HG03280 (cell line): ENCODE results near the gene NSUN4.
"Not testable (repeated sequence)": the region's sequence is repeated elsewhere in the genome, so short reads cannot be mapped to it uniquely, and the experiment has no call there.

Source experiments
- ATAC-seq: cut with Tn5 transposase; IDR thresholded peaks from one replicate; pipeline ENCODE4 v1.9.1; 2021; ENCODE audit warnings: mild to moderate bottlenecking, moderate library complexity; ENCODE audit not compliant: unreplicated experiment

NSUN4 gene

DNA sequence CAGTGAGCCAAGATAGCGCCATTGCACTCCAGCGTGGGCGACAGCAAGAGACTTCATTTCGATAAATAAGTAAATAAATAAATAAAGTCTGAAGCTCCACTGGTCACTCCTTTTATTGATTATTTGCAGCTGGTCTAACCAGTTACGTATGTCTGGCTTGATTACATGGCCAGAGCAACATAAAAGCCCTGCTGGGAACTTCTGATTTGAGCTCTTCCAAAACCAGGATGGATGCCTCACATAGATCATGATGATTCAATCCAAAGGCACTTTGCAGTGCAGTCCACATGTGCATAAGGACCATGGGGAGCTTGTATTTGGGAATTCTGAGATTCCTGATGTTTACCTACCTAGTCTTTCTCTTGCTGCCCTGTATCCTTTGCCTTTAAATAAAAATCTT lies 24.0 kb downstream of the NSUN4 start:
- no peak for ATAC-seq

DNA sequence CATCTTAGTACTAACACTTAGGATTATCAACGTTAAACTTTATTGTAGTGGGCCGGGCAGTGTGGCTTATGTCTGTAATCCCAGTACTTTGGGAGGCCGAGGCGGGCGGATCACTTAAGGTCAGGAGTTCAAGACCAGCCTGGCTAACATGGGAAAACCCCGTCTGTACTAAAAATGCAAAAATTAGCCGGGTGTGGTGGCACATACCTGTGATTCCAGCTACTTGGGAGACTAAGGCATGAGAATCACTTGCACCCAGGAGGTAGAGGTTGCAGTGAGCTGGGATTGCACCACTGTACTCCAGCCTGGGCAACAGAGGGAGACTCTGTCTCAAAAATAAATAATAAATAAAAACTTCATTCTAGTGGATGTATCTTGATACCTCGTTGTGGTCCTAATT lies 25.2 kb downstream of the NSUN4 start:
- ATAC-seq: not testable (repeated sequence)

DNA sequence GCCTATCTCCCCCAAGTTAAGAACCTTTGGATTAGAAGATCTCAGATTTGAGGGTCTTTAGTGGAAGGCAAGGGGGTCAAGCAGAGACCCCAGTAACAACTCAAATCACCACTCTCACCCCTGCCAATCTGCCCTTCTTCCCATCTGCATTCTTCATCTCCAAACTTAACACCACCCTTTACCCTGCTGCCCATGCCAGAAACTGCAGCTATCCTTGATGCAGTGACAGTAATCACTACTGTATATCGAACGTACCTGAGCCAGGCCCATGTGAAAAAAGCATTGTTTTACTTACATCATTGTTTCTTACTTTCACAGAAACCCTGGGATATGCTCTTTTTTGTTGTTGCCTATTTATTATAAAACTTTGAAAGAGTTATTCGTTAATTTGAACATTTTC lies 26.5 kb downstream of the NSUN4 start:
- ATAC-seq: no peak

DNA sequence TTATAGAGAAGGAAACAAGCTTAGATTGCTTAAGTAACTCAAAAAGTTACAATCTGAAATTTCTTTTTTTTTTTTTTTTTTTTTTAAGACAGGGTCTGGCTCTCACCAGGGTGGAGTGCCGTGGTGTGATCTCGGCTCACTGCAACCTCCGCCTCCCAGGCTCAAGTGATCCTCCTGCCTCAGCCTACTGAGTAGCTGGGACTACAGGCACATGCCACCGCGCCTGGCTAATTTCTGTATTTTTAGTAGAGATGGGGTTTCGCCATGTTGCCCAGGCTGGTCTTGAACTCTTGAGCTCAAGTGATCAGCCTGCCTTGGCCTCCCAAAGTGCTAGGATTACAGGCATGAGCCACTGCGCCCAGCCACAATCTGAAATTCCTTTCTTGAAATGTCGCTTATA lies 27.1 kb downstream of the NSUN4 start:
- ATAC-seq: not testable (repeated sequence)

DNA sequence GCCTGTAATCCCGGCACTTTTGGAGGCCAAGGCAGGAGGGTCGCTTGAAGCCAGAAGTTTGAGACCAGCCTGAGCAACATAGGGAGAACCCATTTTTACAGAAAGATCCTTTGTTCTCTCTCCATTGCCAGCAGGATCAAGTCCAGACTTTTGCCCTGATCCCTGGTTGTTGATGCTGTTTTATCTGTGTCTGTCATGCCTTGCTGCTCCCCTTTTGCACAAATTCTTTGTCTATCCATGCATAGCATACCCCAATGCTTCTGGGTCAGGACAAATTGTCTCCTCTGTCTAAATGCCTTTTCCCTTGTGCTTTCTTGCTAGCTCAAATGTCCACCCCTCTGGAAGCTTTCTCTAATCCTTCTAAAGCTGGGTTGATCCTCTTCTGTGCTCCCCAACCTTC lies 28.2 kb downstream of the NSUN4 start:
- no peak for ATAC-seq

DNA sequence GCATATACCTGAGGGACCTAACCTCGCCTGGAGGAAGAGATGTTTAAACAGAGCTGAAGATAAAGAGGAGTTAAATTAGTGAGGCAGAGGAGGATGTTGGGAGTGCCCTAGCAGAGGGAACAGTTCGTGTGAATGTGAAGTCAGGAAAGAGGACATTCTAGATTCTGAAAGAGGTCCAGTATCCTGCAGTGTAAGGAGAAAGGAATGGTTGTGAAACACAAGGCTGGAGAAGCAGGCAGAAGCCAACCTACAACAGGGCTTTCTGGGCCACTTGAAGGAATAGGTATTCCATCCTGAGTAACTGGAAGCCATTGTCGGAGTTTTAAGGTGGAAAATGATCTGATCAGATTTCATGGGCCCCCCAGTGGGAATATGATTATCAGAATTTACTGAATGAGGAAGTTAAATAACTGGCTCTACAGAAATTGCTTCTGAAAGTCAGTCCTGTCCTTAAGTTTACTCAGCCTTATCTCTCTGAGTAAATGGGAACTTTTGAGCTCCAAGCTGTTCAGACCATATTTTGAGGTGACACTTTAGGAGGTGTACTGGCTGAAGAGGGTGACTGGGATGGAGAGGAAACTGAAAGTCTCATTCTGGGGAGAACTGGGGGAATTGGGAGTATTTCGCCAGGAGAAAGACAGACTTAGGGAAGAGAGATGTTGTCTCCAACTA lies 29.1 kb downstream of the NSUN4 start:
- no peak for ATAC-seq

DNA sequence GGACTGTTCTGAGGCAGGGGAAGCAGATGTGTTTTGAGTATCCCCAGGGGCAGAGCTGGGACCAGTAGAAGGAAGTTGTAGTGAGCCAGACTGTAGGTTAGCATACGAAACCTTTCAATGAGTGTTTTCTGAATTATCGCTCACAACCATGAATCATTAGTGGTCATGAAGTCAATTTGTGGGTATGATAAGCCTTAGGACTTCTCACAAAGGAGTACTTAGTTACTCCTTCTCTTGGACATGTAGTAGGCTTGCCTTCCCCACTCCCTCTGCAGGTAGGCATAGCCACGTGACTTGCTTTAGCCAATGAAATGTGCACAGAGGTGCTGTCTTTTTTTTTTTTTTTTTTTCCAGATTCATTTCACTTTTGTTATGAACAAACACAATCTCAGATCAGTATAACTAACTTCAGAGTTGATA lies 29.6 kb downstream of the NSUN4 start:
- ATAC-seq: no peak

DNA sequence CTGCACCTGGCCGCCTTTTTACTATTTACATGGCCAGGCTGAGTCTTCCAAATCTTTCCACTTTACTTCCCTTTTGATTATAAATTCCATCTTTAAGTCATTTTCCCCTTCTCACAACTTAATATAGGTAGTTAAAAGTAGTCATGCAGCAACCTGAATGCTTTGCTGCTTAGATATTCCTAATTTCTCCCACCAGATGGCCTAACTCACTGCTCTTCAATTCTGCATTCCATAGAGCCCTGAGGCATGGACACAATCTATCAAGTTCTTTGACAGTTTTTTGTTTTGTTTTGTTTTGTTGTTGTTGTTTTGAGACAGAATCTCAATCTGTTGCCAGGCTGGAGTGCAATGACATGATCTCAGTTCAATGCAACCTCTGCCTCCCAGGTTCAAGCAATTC lies 31.8 kb downstream of the NSUN4 start:
- no peak for ATAC-seq

DNA sequence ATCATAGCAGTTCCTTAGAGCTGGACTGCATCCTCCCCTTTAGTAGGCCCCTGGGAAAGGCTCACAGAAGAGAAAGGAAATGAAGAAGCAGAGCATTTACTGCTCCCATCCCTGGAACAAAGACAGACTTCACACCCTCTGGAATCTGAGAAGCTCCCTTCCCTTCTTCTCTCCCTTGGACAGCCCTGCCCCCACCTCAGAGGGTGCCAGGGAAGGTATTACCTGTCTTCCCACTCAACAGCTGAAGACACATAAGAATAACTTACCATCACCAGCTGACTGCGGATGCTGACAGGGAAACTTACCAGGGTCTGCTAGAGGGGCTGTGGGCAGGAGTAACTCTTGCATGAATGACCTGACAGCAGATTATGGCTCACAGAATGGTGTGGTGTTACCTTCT lies 39.4 kb downstream of the NSUN4 start:
- ATAC-seq: no peak

DNA sequence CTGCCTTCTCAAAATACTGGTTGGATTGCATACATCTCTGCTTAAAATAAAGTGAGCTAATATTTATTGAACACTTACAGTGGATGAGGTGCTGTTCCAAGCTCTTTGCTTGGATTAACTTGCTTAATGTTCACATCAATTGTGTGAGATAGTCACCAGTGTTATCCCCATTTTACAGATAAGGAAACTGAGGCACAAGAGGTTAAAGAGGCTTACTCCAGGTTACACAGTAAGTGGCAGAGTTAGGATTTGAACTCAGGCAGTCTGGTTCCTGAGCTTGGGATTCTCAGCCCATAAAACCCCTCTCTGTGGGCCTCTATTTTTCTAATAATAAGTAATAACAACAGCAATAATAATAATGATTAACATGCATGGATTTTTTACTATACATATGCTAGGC lies 39.9 kb downstream of the NSUN4 start:
- no peak for ATAC-seq

DNA sequence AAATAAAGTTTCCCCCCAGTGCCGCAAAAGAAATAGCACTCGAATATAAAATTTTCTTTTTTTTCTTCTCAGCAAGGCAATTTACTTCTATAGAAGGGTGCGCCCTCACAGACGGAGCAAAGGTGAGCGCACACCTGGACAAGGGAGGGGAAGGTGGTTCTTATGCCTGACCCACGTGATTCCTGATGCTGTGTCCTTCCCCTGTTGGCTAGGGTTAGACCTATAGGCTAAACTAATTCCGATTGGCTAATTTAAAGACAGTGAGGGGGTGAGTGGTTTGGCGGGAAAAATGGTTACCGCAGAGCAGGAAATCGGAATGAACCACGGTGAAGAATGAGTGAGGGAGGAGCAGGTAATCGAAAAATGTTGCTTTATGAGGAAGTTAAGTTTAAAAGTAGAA lies 52.9 kb downstream of the NSUN4 start:
- ATAC-seq: no peak

DNA sequence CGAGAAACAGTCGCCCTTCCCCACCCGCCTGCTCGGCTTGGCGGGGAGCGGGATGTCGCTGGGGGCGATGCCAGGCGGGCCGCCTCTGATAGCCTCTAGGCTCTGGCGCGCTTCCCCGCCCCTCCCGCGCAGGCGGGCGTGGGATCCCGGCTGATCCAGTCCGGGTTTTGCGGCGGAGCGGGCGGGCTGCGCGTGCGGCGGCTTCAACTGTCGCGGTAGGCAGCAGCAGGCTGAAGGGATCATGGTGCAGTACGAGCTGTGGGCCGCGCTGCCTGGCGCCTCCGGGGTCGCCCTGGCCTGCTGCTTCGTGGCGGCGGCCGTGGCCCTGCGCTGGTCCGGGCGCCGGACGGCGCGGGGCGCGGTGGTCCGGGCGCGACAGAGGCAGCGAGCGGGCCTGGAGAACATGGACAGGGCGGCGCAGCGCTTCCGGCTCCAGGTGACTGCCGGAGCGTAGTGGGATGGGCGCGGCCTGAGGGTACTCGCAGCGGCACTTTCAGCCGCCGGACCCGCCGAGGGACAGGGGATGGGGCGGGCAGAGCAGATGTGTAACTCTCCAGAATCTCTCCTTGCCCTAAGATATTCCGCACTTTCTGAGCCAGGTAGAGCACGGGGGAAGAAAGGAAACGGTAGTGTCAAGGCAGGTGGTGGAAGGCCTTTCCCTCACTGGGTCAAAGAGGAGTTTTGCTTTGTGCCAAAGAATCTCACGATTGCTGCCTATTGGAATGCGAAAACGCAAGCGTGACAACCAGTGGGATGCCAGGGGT lies 53.7 kb downstream of the NSUN4 start, which contains the start of gene FAAH:
TSS of gene FAAH (plus strand) at position 210 of the 764 bp plus-strand sequence. CDS start at position 242, 32 bp downstream.
- no peak for ATAC-seq

DNA sequence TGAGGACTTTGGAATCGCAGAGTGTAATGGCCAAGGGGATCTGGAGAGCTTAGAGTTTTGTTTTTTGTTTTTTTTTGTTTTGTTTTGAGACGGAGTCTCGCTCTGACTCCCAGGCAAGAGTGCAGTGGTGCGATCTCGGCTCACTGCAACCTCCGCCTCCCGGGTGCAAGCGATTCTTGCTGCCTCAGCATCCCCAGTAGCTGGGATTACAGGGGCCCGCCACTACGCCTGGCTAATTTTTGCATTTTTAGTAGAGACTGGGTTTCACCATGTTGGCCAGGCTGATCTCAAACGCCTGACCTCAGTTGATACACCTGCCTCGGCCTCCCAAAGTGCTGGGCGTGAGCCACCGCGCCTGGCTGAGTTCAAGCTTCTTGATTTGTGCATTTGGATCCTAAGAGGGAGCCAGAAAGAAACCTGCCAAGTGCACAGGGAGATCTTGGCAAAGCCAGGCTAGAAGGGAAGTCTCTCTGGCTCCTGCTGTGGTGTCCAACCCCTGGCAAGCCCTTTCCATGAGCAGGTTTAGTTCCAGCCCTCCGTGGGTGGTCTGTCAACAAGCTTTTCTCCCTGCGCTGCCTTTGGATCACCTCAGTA lies 54.4 kb downstream of the NSUN4 start:
- no peak for ATAC-seq

DNA sequence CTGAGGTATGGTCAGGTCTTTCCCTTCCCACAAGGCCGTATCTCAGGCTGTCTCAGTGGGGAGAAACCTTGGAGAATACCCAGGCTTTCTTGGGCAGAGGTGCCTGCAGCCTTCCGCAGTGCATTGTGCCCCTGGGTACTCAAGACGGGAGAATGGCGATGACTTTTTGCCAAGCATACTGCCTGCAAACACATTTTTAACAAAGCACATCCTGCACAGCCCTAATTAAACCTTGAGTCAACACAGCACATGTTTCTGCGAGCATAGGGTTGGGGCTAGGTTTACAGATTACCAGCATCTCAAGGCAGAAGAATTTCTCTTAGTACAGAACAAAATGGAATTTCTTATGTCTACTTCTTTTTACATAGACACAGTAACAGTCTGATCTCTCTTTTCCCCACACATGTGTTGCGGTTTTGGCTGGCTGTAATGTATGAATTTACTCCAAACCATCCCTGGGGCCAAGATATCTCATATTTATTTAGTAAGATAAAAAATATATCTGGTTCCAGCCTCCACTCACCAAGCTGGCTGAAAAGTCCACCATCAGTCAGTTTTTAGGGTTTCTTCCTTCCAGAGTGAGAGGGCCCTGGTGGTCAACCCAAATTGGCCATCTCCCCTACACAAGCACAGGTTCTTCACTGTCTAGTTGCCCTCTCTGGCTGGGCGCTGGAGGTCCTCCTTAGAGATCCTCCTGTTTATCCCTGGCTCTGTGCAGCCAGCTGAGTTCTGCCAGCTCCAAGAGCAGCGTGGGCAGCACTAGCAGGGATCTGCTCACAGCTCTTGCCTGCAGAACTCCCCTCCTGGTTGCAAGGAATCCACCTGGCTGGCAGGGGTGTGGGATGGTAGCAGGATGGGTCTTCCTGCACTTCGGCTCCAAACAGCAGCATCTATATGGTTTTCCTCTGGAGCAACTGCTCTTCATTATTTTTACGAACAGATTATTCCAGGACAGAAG lies 56.1 kb downstream of the NSUN4 start:
- ATAC-seq: no peak

DNA sequence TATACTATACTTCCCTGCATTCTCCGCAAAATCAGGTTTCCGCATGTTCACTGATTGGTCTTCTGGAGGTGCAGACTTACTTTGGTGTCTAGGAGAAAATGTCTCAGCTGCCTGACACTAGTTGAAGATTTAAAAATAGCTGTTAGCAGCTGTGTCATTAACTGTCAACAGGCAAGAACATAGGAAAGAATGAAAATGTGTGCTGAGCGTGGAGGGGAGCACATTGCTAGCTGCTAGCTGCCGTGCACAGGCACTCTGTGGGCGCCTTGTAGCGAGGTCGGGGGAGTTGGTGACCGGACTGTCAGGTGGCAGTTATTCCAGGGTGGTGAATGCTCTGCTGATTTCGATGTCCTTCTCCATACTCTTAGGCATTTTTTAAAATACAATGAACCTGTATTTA lies 58.7 kb downstream of the NSUN4 start:
- ATAC-seq: no peak

DNA sequence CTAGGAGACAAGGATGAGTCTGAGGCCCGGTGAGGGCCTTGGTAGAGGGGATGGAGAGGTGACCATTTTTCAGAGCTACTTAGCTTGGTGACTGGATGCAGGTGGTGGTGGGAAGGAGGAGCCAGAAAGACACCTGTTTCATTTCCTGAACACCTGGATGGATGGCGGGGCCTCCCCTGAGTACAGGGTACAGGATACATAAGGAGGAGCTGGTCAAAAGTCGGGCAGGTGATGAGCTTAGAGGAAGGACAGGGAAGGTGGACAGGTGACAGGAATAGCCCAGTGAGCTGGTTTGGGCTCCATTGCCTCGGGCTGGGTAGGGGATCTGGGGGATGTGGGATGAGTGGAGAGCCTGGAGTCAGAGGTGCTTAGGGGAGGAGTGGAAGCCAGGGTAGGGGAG lies 59.8 kb downstream of the NSUN4 start:
- no peak for ATAC-seq

DNA sequence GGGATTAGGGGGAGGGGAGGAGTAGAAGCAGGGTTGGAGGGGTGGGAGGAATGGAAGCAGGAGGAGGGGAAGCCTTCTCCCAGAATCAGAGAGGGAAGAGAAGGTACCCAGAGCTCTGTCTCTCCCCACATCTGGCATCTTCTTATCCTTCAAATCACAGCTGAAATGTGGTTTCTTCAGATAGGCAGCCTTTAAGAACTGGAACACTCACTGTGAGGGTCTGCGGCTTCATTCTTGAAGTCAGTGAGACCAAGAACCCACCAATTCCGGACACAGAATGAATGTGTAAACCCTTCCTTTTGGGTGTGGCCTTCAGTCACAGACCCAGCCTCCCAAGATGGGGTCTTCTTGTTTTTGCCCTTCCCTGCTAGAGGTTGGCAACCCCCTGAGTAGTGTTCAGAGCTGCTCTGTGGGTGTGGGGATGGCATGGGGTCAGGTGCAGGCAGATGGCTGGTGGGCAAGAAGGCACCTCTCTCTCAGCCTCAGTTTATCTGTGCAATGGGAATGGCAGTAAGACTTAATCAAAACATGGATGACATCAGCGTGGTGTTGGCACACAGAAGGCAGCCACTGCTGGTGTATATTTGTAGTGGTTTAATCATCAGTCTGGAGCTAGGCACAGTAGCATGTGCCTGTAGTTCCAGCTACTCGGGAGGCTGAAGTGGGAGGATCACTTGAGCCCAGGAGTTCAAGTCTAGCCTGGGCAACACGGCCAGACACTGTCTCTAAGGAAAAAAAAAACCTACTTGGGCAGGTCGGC lies 60.7 kb downstream of the NSUN4 start:
- no peak for ATAC-seq

DNA sequence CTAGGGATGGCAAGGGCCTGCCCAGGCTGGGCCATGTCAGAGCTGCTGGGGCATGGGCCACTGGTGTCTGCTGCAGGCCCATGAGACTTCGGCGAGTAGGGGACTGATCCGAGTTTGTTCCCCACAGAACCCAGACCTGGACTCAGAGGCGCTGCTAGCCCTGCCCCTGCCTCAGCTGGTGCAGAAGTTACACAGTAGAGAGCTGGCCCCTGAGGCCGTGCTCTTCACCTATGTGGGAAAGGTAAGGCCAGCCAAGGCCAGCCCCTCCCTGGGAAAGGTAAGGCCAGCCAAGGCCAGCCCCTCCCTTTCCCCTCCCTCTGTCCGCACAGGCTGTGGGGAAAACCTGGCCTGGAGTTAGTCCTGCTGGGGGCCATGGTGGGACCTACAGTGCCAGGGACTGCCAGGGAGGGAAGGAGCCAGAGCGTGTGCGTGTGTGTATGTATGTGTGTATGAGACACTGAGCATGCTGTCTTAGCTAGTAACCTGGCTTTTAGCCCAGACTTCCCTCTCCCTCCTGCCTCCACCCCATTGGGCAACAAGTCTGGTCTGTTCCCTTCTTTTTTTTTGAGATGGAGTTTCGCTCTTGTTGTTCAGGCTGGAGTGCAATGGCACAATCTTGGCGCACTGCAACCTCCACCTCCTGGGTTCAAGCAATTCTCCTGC lies 61.5 kb downstream of the NSUN4 start:
- ATAC-seq: no peak

DNA sequence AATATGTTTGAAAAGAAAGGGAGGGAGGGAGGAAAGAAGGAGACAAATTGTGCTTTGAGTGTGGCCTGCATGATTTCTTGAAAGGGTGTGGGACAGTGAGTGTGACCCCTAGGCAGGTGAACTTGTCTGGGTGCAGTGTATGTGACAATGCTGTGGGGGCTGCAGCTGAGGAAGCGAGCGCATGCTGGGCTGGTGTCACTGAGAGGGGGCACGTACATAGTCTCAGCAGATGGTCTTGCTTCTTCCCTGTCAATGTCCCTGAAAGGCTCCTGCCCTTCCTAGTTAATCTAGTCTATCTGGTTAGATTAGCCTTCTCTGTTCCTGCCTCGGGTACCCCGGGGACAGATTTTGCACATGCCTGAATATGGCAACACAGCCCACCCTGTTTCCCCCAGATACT lies 63.3 kb downstream of the NSUN4 start:
- no peak for ATAC-seq
